ENCODE results near the gene MORN3. TPM values are rescaled to one million over a fixed set of nuclear protein-coding genes. Genes with fewer than 3 reads are reported as not detected.

The MORN3 gene
- total and polyA plus RNA-seq, 11 donors = 0.07 to 0.27 (median 0.18) TPM; not detected in 4

- intact Hi-C loops (cut with DNase I) = loop anchor here in 1 of 10 donors (2.0 kb wide), 1 partner anchor 29 kb away; no protein-coding TSS in a partner anchor
- Histone ChIP-seq H3K4me3 (no peak overlapping the region), H3K27ac (peak overlapping the region in 3 of 12 donors; percentile 69 to 93 (median 91)), H3K9me3 (no peaks in the 10 kb centered on the region), H3K4me1 (peaks cover 0 to 22% (median 5%) of the 10 kb centered on the region in 12 donors), H3K36me3 (no peaks in the 10 kb centered on the region), H3K27me3 (no peaks in the 10 kb centered on the region)
- ATAC-seq (no peak), DNase-seq (no peak)
- TF ChIP-seq POLR2A (IDR thresholded peaks at IDR 0.05) = no peak
- TF ChIP-seq, protein P1, sequence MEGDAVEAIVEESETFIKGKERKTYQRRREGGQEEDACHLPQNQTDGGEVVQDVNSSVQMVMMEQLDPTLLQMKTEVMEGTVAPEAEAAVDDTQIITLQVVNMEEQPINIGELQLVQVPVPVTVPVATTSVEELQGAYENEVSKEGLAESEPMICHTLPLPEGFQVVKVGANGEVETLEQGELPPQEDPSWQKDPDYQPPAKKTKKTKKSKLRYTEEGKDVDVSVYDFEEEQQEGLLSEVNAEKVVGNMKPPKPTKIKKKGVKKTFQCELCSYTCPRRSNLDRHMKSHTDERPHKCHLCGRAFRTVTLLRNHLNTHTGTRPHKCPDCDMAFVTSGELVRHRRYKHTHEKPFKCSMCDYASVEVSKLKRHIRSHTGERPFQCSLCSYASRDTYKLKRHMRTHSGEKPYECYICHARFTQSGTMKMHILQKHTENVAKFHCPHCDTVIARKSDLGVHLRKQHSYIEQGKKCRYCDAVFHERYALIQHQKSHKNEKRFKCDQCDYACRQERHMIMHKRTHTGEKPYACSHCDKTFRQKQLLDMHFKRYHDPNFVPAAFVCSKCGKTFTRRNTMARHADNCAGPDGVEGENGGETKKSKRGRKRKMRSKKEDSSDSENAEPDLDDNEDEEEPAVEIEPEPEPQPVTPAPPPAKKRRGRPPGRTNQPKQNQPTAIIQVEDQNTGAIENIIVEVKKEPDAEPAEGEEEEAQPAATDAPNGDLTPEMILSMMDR (IDR thresholded peaks at IDR 0.05) = no peak
- 91 to 95% (median 93%) methylated on average over 18 of the region's 18 CpGs for WGBS, 4 donors
Measured at GRCh38 chr12:121657305-121658008, 12.0 kb downstream of the MORN3 start.

DNA sequence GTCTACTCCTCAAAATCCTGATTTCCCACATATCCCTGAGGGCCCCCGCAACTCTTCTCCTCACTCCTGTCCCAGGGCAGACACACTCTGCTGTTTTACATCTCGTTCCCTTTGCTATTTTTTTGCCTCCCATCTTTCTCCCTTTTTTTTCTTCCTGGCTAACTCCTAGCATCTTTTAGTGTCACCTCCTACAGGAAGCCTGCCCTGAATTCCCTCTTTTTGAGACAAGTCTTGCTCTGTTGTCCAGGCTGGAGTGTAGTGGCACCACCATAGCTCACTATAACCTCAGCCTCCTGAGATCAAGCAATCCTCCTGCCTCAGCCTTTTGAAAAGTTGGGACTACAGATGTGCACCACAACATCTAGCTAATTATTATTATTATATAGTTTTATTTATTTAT is 13.3 kb downstream of the MORN3 start:
- WGBS, 4 donors = 94 to 98% (median 95%) methylated on average over 2 of the region's 2 CpGs
- Histone ChIP-seq H3K27ac (no peak overlapping the region), H3K36me3 (no peaks in the 10 kb centered on the region), H3K4me3 (no peak overlapping the region), H3K9me3 (no peaks in the 10 kb centered on the region), H3K27me3 (no peaks in the 10 kb centered on the region), H3K4me1 (peaks cover 0 to 22% (median 5%) of the 10 kb centered on the region in 12 donors)
- ATAC-seq = no peak
- TF ChIP-seq POLR2A (IDR thresholded peaks at IDR 0.05) = no peak
- TF ChIP-seq, protein P1 (IDR thresholded peaks at IDR 0.05) = no peak
- intact Hi-C loops (cut with DNase I) = no loop called here
- no peak for DNase-seq

DNA sequence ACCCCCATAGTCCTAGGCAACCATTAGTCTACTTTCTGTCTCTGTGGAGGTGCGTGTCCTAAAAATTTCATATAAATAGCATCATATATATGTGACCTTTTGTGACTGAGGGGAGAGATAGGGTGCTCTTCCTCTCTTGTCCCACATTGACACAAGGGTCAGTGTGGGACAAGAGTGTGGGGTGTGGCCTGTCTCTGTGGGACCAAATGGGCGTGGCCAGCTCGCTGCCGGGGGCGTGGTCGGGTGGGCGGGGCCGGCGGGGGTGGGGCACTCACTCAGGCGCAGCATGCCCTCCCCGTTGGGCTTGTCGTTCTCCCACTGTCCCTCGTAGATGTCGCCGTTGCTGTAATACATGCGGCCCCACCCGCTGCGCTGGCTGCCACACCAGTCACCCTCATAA is 15.5 kb downstream of the MORN3 start:
- H3K4me3 ChIP-seq = no peak overlapping the region
- H3K27me3 ChIP-seq = no peaks in the 10 kb centered on the region
- intact Hi-C loops (cut with DNase I) = no loop called here
- H3K9me3 ChIP-seq = no peaks in the 10 kb centered on the region
- H3K4me1 ChIP-seq = peaks cover 0 to 22% (median 0%) of the 10 kb centered on the region in 12 donors
- TF ChIP-seq, protein P1 (IDR thresholded peaks at IDR 0.05) = no peak
- no peak for TF ChIP-seq POLR2A (IDR thresholded peaks at IDR 0.05)
- H3K27ac ChIP-seq = no peak overlapping the region
- no peak for ATAC-seq
- no peaks in the 10 kb centered on the region for H3K36me3 ChIP-seq
- no peak for DNase-seq
- WGBS, 4 donors = 69 to 75% (median 72%) methylated on average over 15 to 18 of the region's 18 CpGs

DNA sequence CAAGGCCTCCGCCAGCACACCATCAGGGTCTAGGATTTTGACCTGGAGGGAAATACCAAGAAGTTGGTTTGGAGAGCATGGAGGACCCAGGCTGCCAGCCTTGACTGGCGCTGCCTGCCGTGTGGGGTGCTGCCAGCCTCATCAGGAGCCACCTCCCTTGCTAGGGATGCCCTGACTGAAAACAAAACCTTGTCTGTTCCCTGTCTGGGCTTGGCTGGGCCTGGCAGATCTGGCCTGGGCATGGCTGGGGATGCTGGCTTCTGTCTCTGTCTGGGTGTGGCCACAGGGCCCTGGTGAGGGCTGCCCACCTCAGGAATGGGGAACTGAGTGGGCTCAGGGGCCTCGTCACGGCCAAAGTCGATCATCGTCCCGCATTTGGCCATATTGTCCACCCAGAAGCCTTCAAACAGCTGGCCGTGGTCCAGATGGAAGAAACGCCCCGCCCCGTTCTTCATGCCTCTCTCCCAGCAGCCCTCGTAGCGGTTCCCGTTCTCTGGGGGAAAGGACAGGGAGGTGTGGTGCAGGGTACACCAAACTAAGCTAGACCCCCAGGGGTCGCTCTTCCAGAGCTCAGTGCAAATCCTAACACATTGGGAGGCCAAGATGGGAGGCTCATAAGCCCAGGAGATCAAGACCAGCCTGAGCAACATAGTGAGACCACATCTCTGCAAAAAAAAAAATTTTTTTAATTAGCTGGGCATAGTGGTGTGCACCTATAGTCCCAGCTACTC is 16.5 kb downstream of the MORN3 start:
- Histone ChIP-seq H3K36me3 (no peaks in the 10 kb centered on the region), H3K27ac (no peak overlapping the region), H3K4me3 (no peak overlapping the region), H3K4me1 (peaks cover 0 to 14% (median 0%) of the 10 kb centered on the region in 12 donors), H3K9me3 (no peaks in the 10 kb centered on the region), H3K27me3 (no peaks in the 10 kb centered on the region)
- 72 to 83% (median 80%) methylated on average over 14 to 16 of the region's 16 CpGs for WGBS, 4 donors
- intact Hi-C loops (cut with DNase I) = no loop called here
- no peak for TF ChIP-seq POLR2A (IDR thresholded peaks at IDR 0.05)
- TF ChIP-seq, protein P1 (IDR thresholded peaks at IDR 0.05) = no peak
- DNase-seq (no peak), ATAC-seq (no peak)

Measured in heart left ventricle (tissue), 16 donors.